Neural cell (in vitro differentiated cells): ENCODE measurements around the gene ARPC4. TPM values are rescaled to one million over a fixed set of nuclear protein-coding genes. Genes with fewer than 3 reads are reported as not detected.

Source experiments
- polyA plus RNA-seq: library from polyadenylated mRNA; depleted of rRNA; stranded (reverse); fragments of >200 nt; gene quantifications from 2 replicates; pipeline ENCODE4 v1.2.3, GENCODE V29; 2014

The ARPC4 gene
- polyA plus RNA-seq, 1 donor from 2014 or later: 179 TPM

Other genes starting within 250 kb of the ARPC4 start
- gene LHFPL4, start 239.3 kb upstream of the ARPC4 start, polyA plus RNA-seq: 37.1 and 37.4 TPM in 2 replicates
- 39.6 and 44.9 TPM in 2 replicates for gene MTMR14, start 143.6 kb upstream of the ARPC4 start, polyA plus RNA-seq
- 0.32 TPM in 1 of 2 replicates, not detected in the other for gene CPNE9, start 89.2 kb upstream of the ARPC4 start, polyA plus RNA-seq
- gene BRPF1, start 61.3 kb upstream of the ARPC4 start, polyA plus RNA-seq: 14.9 and 18.0 TPM in 2 replicates
- gene OGG1, start 43.1 kb upstream of the ARPC4 start, polyA plus RNA-seq: 34.4 and 40.3 TPM in 2 replicates
- 18.7 and 21.3 TPM in 2 replicates for gene CAMK1, start 23.1 kb upstream of the ARPC4 start, polyA plus RNA-seq
- 55.4 and 64.0 TPM in 2 replicates for gene TADA3, start 609 bp upstream of the ARPC4 start, polyA plus RNA-seq
- gene TTLL3, start 17.2 kb downstream of the ARPC4 start, polyA plus RNA-seq: 47.6 and 78.3 TPM in 2 replicates
- gene RPUSD3, start 50.9 kb downstream of the ARPC4 start, polyA plus RNA-seq: 35.2 TPM in 2 replicates
- gene CIDEC, start 87.2 kb downstream of the ARPC4 start, polyA plus RNA-seq: not detected in 2 replicates
- 22.5 and 26.5 TPM in 2 replicates for gene JAGN1, start 97.5 kb downstream of the ARPC4 start, polyA plus RNA-seq
- gene IL17RE, start 109.8 kb downstream of the ARPC4 start, polyA plus RNA-seq: 0.52 TPM in 1 of 2 replicates, not detected in the other
- gene IL17RC, start 124.0 kb downstream of the ARPC4 start, polyA plus RNA-seq: 0.54 TPM in 1 of 2 replicates, not detected in the other
- 48.9 and 59.8 TPM in 2 replicates for gene CRELD1, start 140.8 kb downstream of the ARPC4 start, polyA plus RNA-seq
- 2.9 and 4.3 TPM in 2 replicates for gene PRRT3, start 159.3 kb downstream of the ARPC4 start, polyA plus RNA-seq
- gene EMC3, start 193.8 kb downstream of the ARPC4 start, polyA plus RNA-seq: 88.9 and 117 TPM in 2 replicates
- gene FANCD2, start 233.4 kb downstream of the ARPC4 start, polyA plus RNA-seq: 0.86 and 3.3 TPM in 2 replicates